HCT116 (cell line): ENCODE results near the gene PDE8A. TPM values are rescaled to one million over a fixed set of nuclear protein-coding genes. Genes with fewer than 3 reads are reported as not detected.

Experiments used
- ATAC-seq: fragments of 200-7000 bp; cut with Tn5 transposase; 2 replicates; pipeline ENCODE4 v1.9.1; 2020; ENCODE audit warnings: mild to moderate bottlenecking, moderate library complexity
- BruUV-seq: library from RNA; stranded (reverse); fragments of 400-500 nt; replicated peaks from 2 replicates; lab custom pipeline; 2021; lab: Mats Ljungman, UMichigan
- CTCF ChIA-PET: fragments of 300-600 bp; sonication (Branson Sonifier 250); formaldehyde crosslinking; loops from one replicate; lab custom pipeline; 2021; ENCODE audit warnings: antibody characterized with exemption; lab: Charles Lee
- POLR2A ChIA-PET: fragments of 300-600, 350-600 bp; sonication (Branson Sonifier 250); formaldehyde crosslinking; loops from one replicate; lab custom pipeline; 2021; ENCODE audit warnings: antibody characterized with exemption; lab: Charles Lee
- RAD21 ChIA-PET, 2 experiments: fragments of 300-600 bp; sonication (Branson Sonifier 250); formaldehyde crosslinking; loops; one replicate each; lab custom pipeline; 2023; ENCODE audit warnings: low total read pairs in 2 of 2; ENCODE audit not compliant: uncharacterized antibody in 2 of 2, unreplicated experiment in 2 of 2, low non-redundant PET in 1 of 2; lab: Charles Lee
- DNase-seq: peaks from one replicate; pipeline ENCODE4 v3.0.0-alpha.2; 2010; ENCODE audit warnings: low read depth, low spot score
- H2AFZ ChIP-seq: fragments of 200-600 bp; shearing (Covaris generic), sonication (generic); 2 replicates; pipeline ENCODE4 v1.6.1; 2017; ENCODE audit warnings: low read depth, mixed run types, mixed read lengths, antibody characterized with exemption, low read length; ENCODE audit not compliant: poor library complexity, severe bottlenecking
- H3K27ac ChIP-seq: 2 replicates; pipeline ENCODE4 v1.5.1; 2012; ENCODE audit warnings: low read depth, low read length
- H3K27me3 ChIP-seq: fragments of 200-600 bp; sonication (generic); 2 replicates; pipeline ENCODE4 v1.6.1; 2016; ENCODE audit warnings: mixed run types, low read length, mixed read lengths; ENCODE audit not compliant: insufficient read depth
- H3K36me3 ChIP-seq, 2 experiments: fragments of 200-500 bp in 1 of 2; fragments of 200-600 bp in 1 of 2; sonication (Bioruptor generic) in 1 of 2; sonication (generic) in 1 of 2; 2 replicates each; pipeline versions ENCODE4 v1.5.1 to v1.6.1; 2014 to 2016; ENCODE audit warnings: low read length in 2 of 2, inconsistent platforms in 1 of 2, mixed read lengths in 1 of 2, mixed run types in 1 of 2; ENCODE audit not compliant: insufficient read depth in 2 of 2, control insufficient read depth in 1 of 2
- H3K4me1 ChIP-seq, 2 experiments: fragments of 200-600 bp in 1 of 2; sonication (generic) in 1 of 2; 2 replicates each; pipeline versions ENCODE4 v1.5.1 to v1.6.1; 2012 to 2017; ENCODE audit warnings: low read length in 2 of 2, inconsistent platforms in 1 of 2, mild to moderate bottlenecking in 1 of 2, mixed read lengths in 1 of 2, mixed run types in 1 of 2, moderate library complexity in 1 of 2; ENCODE audit not compliant: insufficient read depth in 2 of 2, control insufficient read depth in 1 of 2
- H3K4me2 ChIP-seq: fragments of 200-600 bp; sonication (generic); 2 replicates; pipeline ENCODE4 v1.6.1; 2017; ENCODE audit warnings: mixed run types, low read length, mixed read lengths
- H3K4me3 ChIP-seq, 2 experiments: fragments of 200-600 bp in 1 of 2; sonication (generic) in 1 of 2; replicated peaks in 1 of 2; 2 replicates each; pipeline ENCODE4 v1.5.1; 2011 to 2016; ENCODE audit warnings: low read length in 2 of 2, control low read depth in 1 of 2, low read depth in 1 of 2, mild to moderate bottlenecking in 1 of 2, mixed read lengths in 1 of 2, mixed run types in 1 of 2
- H3K79me2 ChIP-seq: fragments of 200-600 bp; sonication (generic); 2 replicates; pipeline ENCODE4 v1.6.1; 2017; ENCODE audit warnings: mild to moderate bottlenecking, mixed run types, low read length, moderate library complexity, mixed read lengths; ENCODE audit not compliant: insufficient read depth
- H3K9ac ChIP-seq: fragments of 200-600 bp; sonication (generic); 2 replicates; pipeline ENCODE4 v1.6.1; 2016; ENCODE audit warnings: low read length, mixed read lengths
- H3K9me2 ChIP-seq: fragments of 200-600 bp; sonication (generic), shearing (Covaris generic); 2 replicates; pipeline ENCODE4 v1.6.1; 2017; ENCODE audit warnings: mixed run types, mild to moderate bottlenecking, moderate library complexity; ENCODE audit not compliant: insufficient read depth
- H3K9me3 ChIP-seq, 2 experiments: fragments of 200-500 bp in 1 of 2; fragments of 200-600 bp in 1 of 2; sonication (Bioruptor generic) in 1 of 2; sonication (generic) in 1 of 2; 2 replicates each; pipeline ENCODE4 v1.6.1; 2014 to 2017; ENCODE audit warnings: low read length in 2 of 2, mixed read lengths in 2 of 2, inconsistent platforms in 1 of 2, low read depth in 1 of 2, mild to moderate bottlenecking in 1 of 2, mixed run types in 1 of 2, moderate library complexity in 1 of 2; ENCODE audit not compliant: control insufficient read depth in 1 of 2, insufficient read depth in 1 of 2
- H4K20me1 ChIP-seq: fragments of 200-600 bp; sonication (generic), shearing (Covaris generic); 2 replicates; pipeline ENCODE4 v1.6.1; 2017; ENCODE audit warnings: mixed run types, mild to moderate bottlenecking, moderate library complexity; ENCODE audit not compliant: insufficient read depth
- CTCF ChIP-seq, 3 experiments: fragments of 200-600 bp in 1 of 3; sonication (generic) in 1 of 3; IDR thresholded peaks in 2 of 3; conservative IDR thresholded peaks in 1 of 3; 2 replicates each; pipeline ENCODE4 v1.5.1; 2012 to 2017; ENCODE audit warnings: low read depth in 2 of 3, low read length in 2 of 3, antibody characterized with exemption in 1 of 3, borderline replicate concordance in 1 of 3, control low read depth in 1 of 3, mild to moderate bottlenecking in 1 of 3, mixed read lengths in 1 of 3, mixed run types in 1 of 3, moderate library complexity in 1 of 3; ENCODE audit not compliant: insufficient read depth in 1 of 3
- EZH2 ChIP-seq: fragments of 200-600 bp; sonication (generic); IDR thresholded peaks from 2 replicates; pipeline ENCODE4 v1.6.1; 2017; ENCODE audit warnings: antibody characterized with exemption, mixed run types
- EZH2phosphoT487 ChIP-seq: fragments of 200-600 bp; IDR thresholded peaks from 2 replicates; pipeline ENCODE4 v1.6.1; 2018; ENCODE audit warnings: antibody characterized with exemption, borderline replicate concordance
- FOSL1 ChIP-seq: IDR thresholded peaks from 2 replicates; pipeline ENCODE4 v1.6.1; 2012; ENCODE audit warnings: low read depth
- POLR2A ChIP-seq: IDR thresholded peaks from 2 replicates; pipeline ENCODE4 v1.7.0; 2011; ENCODE audit warnings: borderline replicate concordance; ENCODE audit not compliant: insufficient read depth, insufficient read length; ENCODE audit errors: extremely low read depth
- RAD21 ChIP-seq: IDR thresholded peaks from 2 replicates; pipeline ENCODE4 v1.6.1; 2012; ENCODE audit warnings: low read depth, mild to moderate bottlenecking
- SRF ChIP-seq: IDR thresholded peaks from 2 replicates; pipeline ENCODE4 v1.6.1; 2012; ENCODE audit warnings: low read depth
- ZNF274 ChIP-seq: fragments of 200-500 bp; sonication (Bioruptor generic); IDR thresholded peaks from 2 replicates; pipeline ENCODE4 v1.6.1; 2014; ENCODE audit warnings: mild to moderate bottlenecking, low read depth, low read length, inconsistent platforms
- intact Hi-C: fragments of 100-400 bp; cut with micrococcal nuclease; formaldehyde crosslinking; loops from 2 replicates; pipeline ENCODE4 v1.10.0; 2022
- total RNA-seq: library from RNA; stranded (reverse); gene quantifications from one replicate; pipeline ENCODE4 v1.2.1, GENCODE V29; 2021; ENCODE audit not compliant: unreplicated experiment

PDE8A gene
- total RNA-seq, 1 experiment from 2014 or later: 37.8 TPM

GRCh38 chr15:85007741-85008397 is 26.2 kb downstream of the PDE8A start:
- peaks cover 0 to 4% of the 10 kb centered on the region in 2 experiments; a peak in 1 of 4 replicates for H3K4me1 ChIP-seq
- BruUV-seq: no TSS peak
- no peaks in the 10 kb centered on the region for H3K9me2 ChIP-seq
- RAD21 ChIA-PET: no interaction called here
- H2AFZ ChIP-seq: no peak overlapping the region
- H3K79me2 ChIP-seq: peaks cover 79% of the 10 kb centered on the region
- H3K4me3 ChIP-seq: no peak overlapping the region
- H3K4me2 ChIP-seq: no peak overlapping the region
- 0 out of 2 replicates have a peak, but pooled peaks cover 3% of the 10 kb centered on the region for H4K20me1 ChIP-seq
- no peaks in the 10 kb centered on the region for H3K36me3 ChIP-seq
- ATAC-seq (no peak), DNase-seq (no peak)
- CTCF ChIA-PET: no interaction called here
- POLR2A ChIA-PET: interaction anchor here (1.2 kb wide), 1 partner anchor 27 kb away, joined by 4 read pairs; no protein-coding TSS in a partner anchor
- no peak overlapping the region for H3K9ac ChIP-seq
- no peak overlapping the region for H3K27ac ChIP-seq
- H3K9me3 ChIP-seq: no peaks in the 10 kb centered on the region
- TF ChIP-seq FOSL1 (no peak), SRF (no peak), POLR2A (no peak), ZNF274 (no peak), EZH2 (no peak), EZH2phosphoT487 (no peak), RAD21 (no peak), CTCF (IDR thresholded peaks at IDR 0.05 in 2 of 3, conservative IDR thresholded peaks at IDR 0.05 in 1 of 3; ENCODE audit: borderline replicate concordance in 1 of 3, insufficient read depth in 1 of 3, low read depth in 2 of 3, low read length in 2 of 3) (no peak)
- intact Hi-C loops: no loop called here
- H3K27me3 ChIP-seq: no peaks in the 10 kb centered on the region
